ENCODE results near the gene SCD. TPM values are rescaled to one million over a fixed set of nuclear protein-coding genes. Genes with fewer than 3 reads are reported as not detected.

SCD gene
- total and polyA plus RNA-seq, 10 of the 15 experiments (the other 5 are each of a cell fraction or from before 2014, with no cell fraction given): 68.7 to 279 (median 99.5) TPM

DNA sequence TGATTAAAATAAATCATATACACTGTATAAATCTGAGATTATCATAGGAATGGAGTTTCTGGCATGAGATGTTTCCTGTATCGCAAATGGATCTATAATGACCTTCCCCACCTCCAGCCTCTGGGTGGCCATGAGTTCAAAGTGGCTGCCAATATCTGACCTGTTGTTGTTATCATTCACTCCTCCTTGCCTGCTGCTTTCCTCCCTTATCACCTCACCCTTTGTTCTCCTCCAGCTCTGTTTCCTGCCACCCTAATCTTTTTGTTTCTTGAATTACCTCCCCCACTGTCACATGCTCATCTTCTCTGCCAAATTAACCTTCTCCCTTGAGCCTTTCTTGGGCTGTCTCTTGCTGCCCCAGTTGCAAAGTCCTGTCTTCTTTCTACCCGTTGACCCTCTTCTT lies 12.0 kb downstream of the SCD start:
- FAIRE-seq (no peak), DNase-seq (ENCODE audit: low read depth, low spot score) (no peak), ATAC-seq (no peak)
- Histone ChIP-seq H3K4me1 (ENCODE audit: control insufficient read depth, insufficient read depth, low read length) (no peaks in the 10 kb centered on the region), H3K9me3 (replicated peaks; ENCODE audit: control insufficient read depth, insufficient read depth, low read length) (no peaks in the 10 kb centered on the region), H3K27me3 (replicated peaks in 1 of 2; ENCODE audit: control insufficient read depth in 2 of 2, insufficient read depth in 2 of 2, low read length in 1 of 2) (no peaks in the 10 kb centered on the region), H4K20me1 (ENCODE audit: control insufficient read depth, insufficient read depth) (no peaks in the 10 kb centered on the region), H3K36me3 (ENCODE audit: control insufficient read depth in 2 of 2, insufficient read depth in 2 of 2, low read length in 1 of 2) (peaks cover 7 to 29% of the 10 kb centered on the region in 2 experiments), H3K4me3 (no peak overlapping the region), H2AFZ (ENCODE audit: control insufficient read depth, low read depth, low read length) (no peak overlapping the region), H3K4me2 (ENCODE audit: control insufficient read depth, insufficient read depth) (no peak overlapping the region), H3K79me2 (ENCODE audit: control insufficient read depth, insufficient read depth, low read length) (0 out of 2 replicates have a peak, but pooled peaks cover 1% of the 10 kb centered on the region), H3K27ac (ENCODE audit: control insufficient read depth, insufficient read depth) (no peak overlapping the region), H3K9ac (ENCODE audit: control insufficient read depth, insufficient read depth, low read length) (no peak overlapping the region)
- ChIA-PET SMC1A (ENCODE audit: uncharacterized antibody, unreplicated experiment) (interaction anchor here (0.7 to 1.5 kb wide), 5 partner anchors 8 to 16 kb away, joined by 3 to 5 read pairs (median 4); no protein-coding TSS in a partner anchor), POLR2A (interaction anchor here (0.7 kb wide), 1 partner anchor 12 kb away, joined by 3 read pairs; no protein-coding TSS in a partner anchor), RAD21 (ENCODE audit: unreplicated experiment) (no interaction called here), CTCF (interaction anchor here (1.0 to 1.7 kb wide), 2 partner anchors 13 to 74 kb away, joined by 3 read pairs; no protein-coding TSS in a partner anchor)
- WGBS (ENCODE audit: insufficient coverage, insufficient replicate concordance, low lambda C conversion rate, missing lambda C conversion rate): 100% methylated on average over 2 of the region's 2 CpGs
- in situ Hi-C loops (cut with MboI) (no loop called here), intact Hi-C loops (cut with micrococcal nuclease; ENCODE audit: unreplicated experiment) (no loop called here)
- no TSS peak for BruUV-seq (replicated peaks)
- TF ChIP-seq SP1 (IDR thresholded peaks at IDR 0.05; ENCODE audit: low read depth, low read length) (no peak), MEF2B (IDR thresholded peaks at IDR 0.05; ENCODE audit: partially characterized antibody, poor library complexity, severe bottlenecking) (no peak), KAT2A (conservative IDR thresholded peaks at IDR 0.05; ENCODE audit: control insufficient read depth, low read depth, low read length) (no peak), NR2C2 (IDR thresholded peaks at IDR 0.05; ENCODE audit: borderline replicate concordance, control insufficient read depth, insufficient read length, low read depth) (no peak), SRF (IDR thresholded peaks at IDR 0.05; ENCODE audit: low read depth in 2 of 2, low read length in 2 of 2) (no peak), ESRRA (IDR thresholded peaks at IDR 0.05; ENCODE audit: low read length) (no peak), MXI1 (IDR thresholded peaks at IDR 0.05; ENCODE audit: low read depth, low read length) (no peak), PML (IDR thresholded peaks at IDR 0.05; ENCODE audit: low read length) (no peak), SIN3A (IDR thresholded peaks at IDR 0.05; ENCODE audit: low read depth, low read length) (no peak), HCFC1 (IDR thresholded peaks at IDR 0.05; ENCODE audit: low read length) (no peak), GABPA (IDR thresholded peaks at IDR 0.05; ENCODE audit: low read depth) (no peak), SMARCA5 (IDR thresholded peaks at IDR 0.05) (no peak)
- TF ChIP-seq, protein P1, sequence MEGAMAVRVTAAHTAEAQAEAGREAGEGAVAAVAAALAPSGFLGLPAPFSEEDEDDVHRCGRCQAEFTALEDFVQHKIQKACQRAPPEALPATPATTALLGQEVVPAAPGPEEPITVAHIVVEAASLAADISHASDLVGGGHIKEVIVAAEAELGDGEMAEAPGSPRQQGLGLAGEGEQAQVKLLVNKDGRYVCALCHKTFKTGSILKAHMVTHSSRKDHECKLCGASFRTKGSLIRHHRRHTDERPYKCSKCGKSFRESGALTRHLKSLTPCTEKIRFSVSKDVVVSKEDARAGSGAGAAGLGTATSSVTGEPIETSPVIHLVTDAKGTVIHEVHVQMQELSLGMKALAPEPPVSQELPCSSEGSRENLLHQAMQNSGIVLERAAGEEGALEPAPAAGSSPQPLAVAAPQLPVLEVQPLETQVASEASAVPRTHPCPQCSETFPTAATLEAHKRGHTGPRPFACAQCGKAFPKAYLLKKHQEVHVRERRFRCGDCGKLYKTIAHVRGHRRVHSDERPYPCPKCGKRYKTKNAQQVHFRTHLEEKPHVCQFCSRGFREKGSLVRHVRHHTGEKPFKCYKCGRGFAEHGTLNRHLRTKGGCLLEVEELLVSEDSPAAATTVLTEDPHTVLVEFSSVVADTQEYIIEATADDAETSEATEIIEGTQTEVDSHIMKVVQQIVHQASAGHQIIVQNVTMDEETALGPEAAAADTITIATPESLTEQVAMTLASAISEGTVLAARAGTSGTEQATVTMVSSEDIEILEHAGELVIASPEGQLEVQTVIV (IDR thresholded peaks at IDR 0.05; ENCODE audit: borderline replicate concordance, partially characterized antibody): no peak
- TF ChIP-seq, protein P2, sequence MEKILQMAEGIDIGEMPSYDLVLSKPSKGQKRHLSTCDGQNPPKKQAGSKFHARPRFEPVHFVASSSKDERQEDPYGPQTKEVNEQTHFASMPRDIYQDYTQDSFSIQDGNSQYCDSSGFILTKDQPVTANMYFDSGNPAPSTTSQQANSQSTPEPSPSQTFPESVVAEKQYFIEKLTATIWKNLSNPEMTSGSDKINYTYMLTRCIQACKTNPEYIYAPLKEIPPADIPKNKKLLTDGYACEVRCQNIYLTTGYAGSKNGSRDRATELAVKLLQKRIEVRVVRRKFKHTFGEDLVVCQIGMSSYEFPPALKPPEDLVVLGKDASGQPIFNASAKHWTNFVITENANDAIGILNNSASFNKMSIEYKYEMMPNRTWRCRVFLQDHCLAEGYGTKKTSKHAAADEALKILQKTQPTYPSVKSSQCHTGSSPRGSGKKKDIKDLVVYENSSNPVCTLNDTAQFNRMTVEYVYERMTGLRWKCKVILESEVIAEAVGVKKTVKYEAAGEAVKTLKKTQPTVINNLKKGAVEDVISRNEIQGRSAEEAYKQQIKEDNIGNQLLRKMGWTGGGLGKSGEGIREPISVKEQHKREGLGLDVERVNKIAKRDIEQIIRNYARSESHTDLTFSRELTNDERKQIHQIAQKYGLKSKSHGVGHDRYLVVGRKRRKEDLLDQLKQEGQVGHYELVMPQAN (conservative IDR thresholded peaks at IDR 0.05): no peak
- TF ChIP-seq, protein P3, sequence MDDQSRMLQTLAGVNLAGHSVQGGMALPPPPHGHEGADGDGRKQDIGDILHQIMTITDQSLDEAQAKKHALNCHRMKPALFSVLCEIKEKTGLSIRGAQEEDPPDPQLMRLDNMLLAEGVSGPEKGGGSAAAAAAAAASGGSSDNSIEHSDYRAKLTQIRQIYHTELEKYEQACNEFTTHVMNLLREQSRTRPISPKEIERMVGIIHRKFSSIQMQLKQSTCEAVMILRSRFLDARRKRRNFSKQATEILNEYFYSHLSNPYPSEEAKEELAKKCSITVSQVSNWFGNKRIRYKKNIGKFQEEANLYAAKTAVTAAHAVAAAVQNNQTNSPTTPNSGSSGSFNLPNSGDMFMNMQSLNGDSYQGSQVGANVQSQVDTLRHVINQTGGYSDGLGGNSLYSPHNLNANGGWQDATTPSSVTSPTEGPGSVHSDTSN (IDR thresholded peaks at IDR 0.05; ENCODE audit: insufficient replicate concordance, low read depth, low read length): no peak
- TF ChIP-seq, protein P4, sequence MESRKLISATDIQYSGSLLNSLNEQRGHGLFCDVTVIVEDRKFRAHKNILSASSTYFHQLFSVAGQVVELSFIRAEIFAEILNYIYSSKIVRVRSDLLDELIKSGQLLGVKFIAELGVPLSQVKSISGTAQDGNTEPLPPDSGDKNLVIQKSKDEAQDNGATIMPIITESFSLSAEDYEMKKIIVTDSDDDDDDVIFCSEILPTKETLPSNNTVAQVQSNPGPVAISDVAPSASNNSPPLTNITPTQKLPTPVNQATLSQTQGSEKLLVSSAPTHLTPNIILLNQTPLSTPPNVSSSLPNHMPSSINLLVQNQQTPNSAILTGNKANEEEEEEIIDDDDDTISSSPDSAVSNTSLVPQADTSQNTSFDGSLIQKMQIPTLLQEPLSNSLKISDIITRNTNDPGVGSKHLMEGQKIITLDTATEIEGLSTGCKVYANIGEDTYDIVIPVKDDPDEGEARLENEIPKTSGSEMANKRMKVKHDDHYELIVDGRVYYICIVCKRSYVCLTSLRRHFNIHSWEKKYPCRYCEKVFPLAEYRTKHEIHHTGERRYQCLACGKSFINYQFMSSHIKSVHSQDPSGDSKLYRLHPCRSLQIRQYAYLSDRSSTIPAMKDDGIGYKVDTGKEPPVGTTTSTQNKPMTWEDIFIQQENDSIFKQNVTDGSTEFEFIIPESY (IDR thresholded peaks at IDR 0.05): no peak

All from GM12878 (cell line).